HUES6 (cell line): ENCODE data around the gene GALNT13.

Experiments
- H3K27ac ChIP-seq: 2 replicates; pipeline ENCODE4 v1.7.0; 2013; ENCODE audit warnings: low read depth, mild to moderate bottlenecking, low read length, inconsistent platforms
- H3K27me3 ChIP-seq: 2 replicates; pipeline ENCODE4 v1.6.1; 2013; ENCODE audit warnings: low read length; ENCODE audit not compliant: control insufficient read depth, insufficient read depth
- H3K36me3 ChIP-seq: 2 replicates; pipeline ENCODE4 v1.6.1; 2013; ENCODE audit warnings: low read length; ENCODE audit not compliant: control insufficient read depth, insufficient read depth
- H3K4me1 ChIP-seq: 2 replicates; pipeline ENCODE4 v1.6.1; 2013; ENCODE audit warnings: low read length; ENCODE audit not compliant: control insufficient read depth, insufficient read depth
- H3K4me3 ChIP-seq: 2 replicates; pipeline ENCODE4 v1.5.1; 2013; ENCODE audit warnings: low read depth, low read length
- H3K9ac ChIP-seq: one replicate; pipeline ENCODE4 v1.6.1; 2013; ENCODE audit warnings: mild to moderate bottlenecking, low read length
- H3K9me3 ChIP-seq: 2 replicates; pipeline ENCODE4 v1.6.1; 2013; ENCODE audit warnings: low read depth, low read length; ENCODE audit not compliant: control insufficient read depth, insufficient read depth

GALNT13 gene

GRCh38 chr2:153875801-153876466 is 4.2 kb downstream of the GALNT13 start:
- H3K4me3 ChIP-seq = no peak overlapping the region
- peaks cover 29% of the 10 kb centered on the region for H3K27me3 ChIP-seq
- H3K9me3 ChIP-seq = no peaks in the 10 kb centered on the region
- no peaks in the 10 kb centered on the region for H3K36me3 ChIP-seq
- H3K27ac ChIP-seq = no peak overlapping the region
- H3K9ac ChIP-seq = no peak overlapping the region
- peaks cover 11% of the 10 kb centered on the region; the same call in 1 of the 2 replicates for H3K4me1 ChIP-seq

- Histone ChIP-seq H3K9ac (no peak overlapping the region), H3K4me3 (no peak overlapping the region), H3K36me3 (no peaks in the 10 kb centered on the region), H3K27ac (no peak overlapping the region), H3K27me3 (no peaks in the 10 kb centered on the region), H3K9me3 (no peaks in the 10 kb centered on the region), H3K4me1 (no peaks in the 10 kb centered on the region)
These were observed 9.2 kb downstream of the GALNT13 start for GRCh38 chr2:153880926-153881325.

DNA sequence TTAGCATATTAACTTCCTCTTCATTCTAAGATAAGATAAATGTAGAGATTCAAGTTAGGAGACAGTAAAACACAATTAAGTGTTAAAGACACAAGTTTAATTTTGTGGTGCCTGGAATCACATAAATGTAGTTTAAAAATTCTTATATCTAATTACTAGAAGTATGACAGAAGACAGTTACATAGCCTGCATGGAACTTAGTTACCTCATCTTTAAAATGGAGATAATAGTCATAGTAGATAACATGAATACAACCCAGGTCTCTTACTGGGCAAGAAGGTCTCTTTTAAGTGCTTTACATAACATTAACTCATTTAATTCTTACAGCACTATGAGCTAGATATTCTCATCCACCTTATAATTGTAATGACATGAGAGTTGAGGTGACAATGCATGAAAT is 15.1 kb downstream of the GALNT13 start:
- Histone ChIP-seq H3K27me3 (no peaks in the 10 kb centered on the region), H3K27ac (no peak overlapping the region)

GRCh38 chr2:153890576-153890975 is 18.9 kb downstream of the GALNT13 start:
- Histone ChIP-seq H3K9me3 (no peaks in the 10 kb centered on the region), H3K4me3 (no peak overlapping the region), H3K36me3 (no peaks in the 10 kb centered on the region), H3K27me3 (no peaks in the 10 kb centered on the region), H3K4me1 (peaks cover 16% of the 10 kb centered on the region), H3K27ac (no peak overlapping the region), H3K9ac (no peak overlapping the region)

More for the DNA sequence above, 15.1 kb downstream of the GALNT13 start:
- H3K9me3 ChIP-seq = no peaks in the 10 kb centered on the region
- peaks cover 16% of the 10 kb centered on the region for H3K4me1 ChIP-seq
- H3K4me3 ChIP-seq = no peak overlapping the region
- no peaks in the 10 kb centered on the region for H3K36me3 ChIP-seq
- H3K9ac ChIP-seq = no peak overlapping the region

GRCh38 chr2:153891051-153891450 is 19.3 kb downstream of the GALNT13 start:
- Histone ChIP-seq H3K4me1 (peaks cover 16% of the 10 kb centered on the region), H3K4me3 (no peak overlapping the region), H3K9me3 (no peaks in the 10 kb centered on the region), H3K27me3 (no peaks in the 10 kb centered on the region), H3K36me3 (no peaks in the 10 kb centered on the region), H3K9ac (no peak overlapping the region), H3K27ac (no peak overlapping the region)

DNA sequence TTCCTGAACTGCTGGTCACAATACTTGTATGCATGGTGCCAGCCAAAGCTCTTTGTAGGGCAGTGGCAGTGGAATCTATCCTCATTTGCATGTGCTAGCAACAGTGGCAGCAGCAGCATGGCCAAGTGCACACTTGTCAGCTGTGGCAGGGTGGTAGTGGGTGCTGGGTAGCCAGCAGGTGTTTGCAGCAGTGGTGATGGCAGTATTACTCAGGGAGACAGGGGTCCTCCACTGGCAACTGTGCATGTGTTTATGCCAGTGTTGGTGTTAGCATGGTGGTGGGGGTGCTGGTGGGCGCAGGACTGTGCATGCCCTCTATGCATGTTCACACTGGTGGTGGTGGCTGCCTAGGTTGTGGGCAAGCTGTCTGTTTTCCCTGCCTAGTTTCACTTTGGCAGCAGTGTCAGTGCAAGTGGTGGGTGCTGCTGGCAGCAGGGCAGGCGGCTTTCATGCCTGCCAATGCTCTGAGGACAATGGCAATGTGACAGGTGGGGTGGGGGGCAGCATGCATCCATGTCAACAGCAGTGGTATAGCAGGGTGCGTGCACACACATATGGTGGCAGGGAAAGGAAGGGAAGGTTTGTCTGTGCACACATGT is 41.2 kb downstream of the GALNT13 start:
- Histone ChIP-seq H3K9ac (no peak overlapping the region), H3K27me3 (no peaks in the 10 kb centered on the region), H3K4me1 (no peaks in the 10 kb centered on the region), H3K36me3 (no peaks in the 10 kb centered on the region), H3K27ac (no peak overlapping the region), H3K4me3 (no peak overlapping the region), H3K9me3 (peaks cover 5% of the 10 kb centered on the region; the same call in 1 of the 2 replicates)

DNA sequence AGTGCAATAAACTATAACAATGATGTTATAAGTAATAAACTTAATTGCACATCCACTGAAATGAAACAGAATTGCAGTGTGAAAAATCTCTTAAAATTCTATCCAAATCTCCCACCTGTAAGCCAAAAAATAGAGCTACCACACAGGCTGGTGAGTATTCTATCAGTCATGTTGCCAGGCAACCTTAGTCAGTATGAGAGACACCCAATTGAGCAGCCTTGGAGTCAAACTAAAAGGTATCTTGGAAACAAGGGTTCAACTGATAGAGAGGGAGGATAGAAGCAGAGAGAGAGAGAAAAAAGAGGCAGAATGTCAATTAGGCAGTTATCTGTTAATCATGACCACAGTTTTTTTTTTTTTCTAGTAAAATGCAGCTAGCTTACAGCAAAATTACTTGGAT is 45.8 kb downstream of the GALNT13 start:
- H3K9me3 ChIP-seq = no peaks in the 10 kb centered on the region
- no peak overlapping the region for H3K4me3 ChIP-seq
- H3K9ac ChIP-seq = no peak overlapping the region
- H3K36me3 ChIP-seq = no peaks in the 10 kb centered on the region
- no peaks in the 10 kb centered on the region for H3K4me1 ChIP-seq
- no peaks in the 10 kb centered on the region for H3K27me3 ChIP-seq
- H3K27ac ChIP-seq = no peak overlapping the region

- Histone ChIP-seq H3K4me3 (no peak overlapping the region), H3K27me3 (no peaks in the 10 kb centered on the region), H3K4me1 (no peaks in the 10 kb centered on the region), H3K9me3 (no peaks in the 10 kb centered on the region), H3K36me3 (no peaks in the 10 kb centered on the region), H3K27ac (no peak overlapping the region), H3K9ac (no peak overlapping the region)
These were observed 63.8 kb downstream of the GALNT13 start for GRCh38 chr2:153935511-153935910.

DNA sequence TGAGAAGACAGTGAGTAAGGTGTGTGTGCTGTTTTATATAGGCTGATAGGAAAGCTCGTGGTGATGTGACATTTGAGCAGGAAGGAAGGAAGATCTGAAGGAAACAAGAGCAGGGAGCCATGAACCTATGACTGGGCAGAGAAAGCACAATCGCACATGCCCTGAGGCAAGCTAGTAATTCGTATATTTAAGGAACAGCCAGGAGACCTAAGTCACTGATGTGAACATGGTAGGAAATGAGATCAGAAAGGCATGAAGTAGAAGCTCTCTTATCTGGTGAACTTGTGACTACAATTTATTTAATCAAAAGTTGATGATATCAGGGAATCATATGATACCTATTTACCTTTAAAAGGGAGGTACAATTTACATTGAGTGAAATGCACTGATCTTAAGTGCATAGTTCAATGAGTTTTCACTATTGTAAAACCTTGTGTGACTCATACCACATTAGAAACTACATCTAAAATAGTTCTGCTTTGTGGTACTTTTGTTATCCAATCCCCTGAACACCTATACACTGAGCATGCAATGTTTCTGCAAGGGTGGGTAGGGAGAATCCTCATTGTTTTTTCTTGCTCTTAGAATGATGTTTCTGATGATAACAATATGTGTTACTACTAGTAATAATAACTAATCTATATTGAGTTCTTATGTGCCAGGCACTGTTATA is 67.5 kb downstream of the GALNT13 start:
- no peak overlapping the region for H3K9ac ChIP-seq
- H3K9me3 ChIP-seq = no peaks in the 10 kb centered on the region
- H3K27me3 ChIP-seq = no peaks in the 10 kb centered on the region
- H3K4me3 ChIP-seq = no peak overlapping the region
- no peaks in the 10 kb centered on the region for H3K36me3 ChIP-seq
- no peaks in the 10 kb centered on the region for H3K4me1 ChIP-seq
- no peak overlapping the region for H3K27ac ChIP-seq

- no peak overlapping the region for H3K9ac ChIP-seq
- H3K9me3 ChIP-seq = no peaks in the 10 kb centered on the region
- no peaks in the 10 kb centered on the region for H3K36me3 ChIP-seq
- no peak overlapping the region for H3K27ac ChIP-seq
- H3K27me3 ChIP-seq = no peaks in the 10 kb centered on the region
- H3K4me1 ChIP-seq = no peaks in the 10 kb centered on the region
- no peak overlapping the region for H3K4me3 ChIP-seq
These were observed 68.8 kb downstream of the GALNT13 start for GRCh38 chr2:153940511-153940910.

DNA sequence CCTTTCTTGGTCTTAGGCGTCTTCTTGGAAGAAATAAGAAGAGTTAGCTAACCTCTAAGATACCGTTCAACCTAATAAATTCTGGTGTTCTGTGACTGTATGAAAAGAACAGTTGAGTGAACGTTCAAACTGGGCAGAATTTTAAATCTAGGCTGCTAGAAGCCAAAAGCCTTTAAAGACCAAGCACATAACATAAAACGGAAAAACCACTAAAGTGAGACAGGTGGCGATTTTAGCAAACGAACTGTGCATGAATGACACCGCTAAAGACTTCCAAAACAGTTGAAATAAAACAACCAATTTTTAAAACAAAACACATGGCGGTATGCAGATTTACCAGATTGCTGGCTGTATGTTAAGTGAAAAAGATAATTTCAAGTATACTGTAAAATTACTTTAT is 73.1 kb downstream of the GALNT13 start:
- Histone ChIP-seq H3K36me3 (no peaks in the 10 kb centered on the region), H3K9me3 (no peaks in the 10 kb centered on the region), H3K27me3 (no peaks in the 10 kb centered on the region), H3K4me3 (no peak overlapping the region), H3K27ac (no peak overlapping the region), H3K9ac (no peak overlapping the region), H3K4me1 (no peaks in the 10 kb centered on the region)
